SK-N-SH (cell line): ENCODE data around the gene UGGT2. TPM values are rescaled to one million over a fixed set of nuclear protein-coding genes. Genes with fewer than 3 reads are reported as not detected.

Source experiments
- CTCF ChIA-PET: fragments of 300-600, 350-600 bp; formaldehyde crosslinking; extraction: SDS; loops from one replicate; lab custom pipeline; 2021; lab: Yijun Ruan, JAX
- POLR2A ChIA-PET: fragments of 350-600 bp; sonication (Branson Sonifier 250); formaldehyde crosslinking; extraction: SDS; loops from one replicate; lab custom pipeline; 2020; ENCODE audit warnings: antibody characterized with exemption, inconsistent platforms; lab: Yijun Ruan, JAX
- DNase-seq: peaks from one replicate; pipeline ENCODE4 v3.0.0; 2012
- H2AFZ ChIP-seq: fragments of 200-600 bp; sonication (generic); 2 replicates; pipeline ENCODE4 v1.8.1; 2016; ENCODE audit warnings: antibody characterized with exemption, mild to moderate bottlenecking, low read depth
- H3F3A ChIP-seq: fragments of 200-600 bp; sonication (generic); replicated peaks from 2 replicates; pipeline ENCODE3; 2016; ENCODE audit warnings: antibody characterized with exemption, mild to moderate bottlenecking; ENCODE audit not compliant: insufficient read depth
- H3K27ac ChIP-seq, 2 experiments: fragments of 200-500 bp in 1 of 2; fragments of 200-600 bp in 1 of 2; sonication (Bioruptor generic) in 1 of 2; sonication (generic), shearing (Covaris generic) in 1 of 2; 2 replicates each; pipeline versions ENCODE4 v1.5.1 to v1.6.1; 2014 to 2016; ENCODE audit warnings: low read depth in 2 of 2, inconsistent platforms in 1 of 2, low read length in 1 of 2, mild to moderate bottlenecking in 1 of 2, mixed read lengths in 1 of 2
- H3K27me3 ChIP-seq: fragments of 200-600 bp; sonication (generic), shearing (Covaris generic); 2 replicates; pipeline ENCODE4 v1.6.1; 2016; ENCODE audit warnings: mixed run types; ENCODE audit not compliant: insufficient read depth
- H3K36me3 ChIP-seq, 2 experiments: fragments of 200-500 bp in 1 of 2; fragments of 200-600 bp in 1 of 2; sonication (Bioruptor generic) in 1 of 2; sonication (generic) in 1 of 2; replicated peaks in 1 of 2; 2 replicates each; pipeline versions ENCODE3 to v1.5.1; 2014 to 2016; ENCODE audit warnings: low read length in 1 of 2, mild to moderate bottlenecking in 1 of 2; ENCODE audit not compliant: insufficient read depth in 2 of 2, control insufficient read depth in 1 of 2
- H3K4me1 ChIP-seq, 2 experiments: fragments of 200-500 bp in 1 of 2; fragments of 200-600 bp in 1 of 2; sonication (Bioruptor generic) in 1 of 2; sonication (generic), shearing (Covaris generic) in 1 of 2; 2 replicates each; pipeline versions ENCODE4 v1.5.1 to v1.6.1; 2014 to 2016; ENCODE audit warnings: low read depth in 1 of 2, low read length in 1 of 2, mixed run types in 1 of 2; ENCODE audit not compliant: insufficient read depth in 2 of 2, control insufficient read depth in 1 of 2
- H3K4me2 ChIP-seq: fragments of 200-600 bp; sonication (generic), shearing (Covaris generic); 2 replicates; pipeline ENCODE4 v1.6.1; 2017; ENCODE audit warnings: mixed run types
- H3K4me3 ChIP-seq, 2 experiments: fragments of 200-500 bp in 1 of 2; fragments of 200-600 bp in 1 of 2; sonication (Bioruptor generic) in 1 of 2; sonication (generic), shearing (Covaris generic) in 1 of 2; 2 replicates each; pipeline versions ENCODE4 v1.5.1 to v1.8.1; 2014 to 2016; ENCODE audit warnings: low read depth in 2 of 2, inconsistent platforms in 1 of 2, low read length in 1 of 2, mild to moderate bottlenecking in 1 of 2, mixed read lengths in 1 of 2, moderate library complexity in 1 of 2
- H3K79me2 ChIP-seq: fragments of 200-600 bp; sonication (generic); 2 replicates; pipeline ENCODE4 v1.8.1; 2017; ENCODE audit warnings: mild to moderate bottlenecking; ENCODE audit not compliant: insufficient read depth
- H3K9ac ChIP-seq: fragments of 200-600 bp; sonication (generic); 2 replicates; pipeline ENCODE4 v1.6.1; 2017; ENCODE audit warnings: mixed run types
- H3K9me2 ChIP-seq: fragments of 200-600 bp; sonication (generic); 2 replicates; pipeline ENCODE4 v1.6.1; 2017; ENCODE audit warnings: mixed run types
- H3K9me3 ChIP-seq: fragments of 200-600 bp; sonication (generic); 2 replicates; pipeline ENCODE4 v1.6.1; 2017; ENCODE audit warnings: mixed run types, mild to moderate bottlenecking, moderate library complexity
- H4K20me1 ChIP-seq: fragments of 200-600 bp; sonication (generic); 2 replicates; pipeline ENCODE4 v1.6.1; 2017; ENCODE audit warnings: mild to moderate bottlenecking, mixed run types; ENCODE audit not compliant: insufficient read depth
- CHD2 ChIP-seq: fragments of 150-350 bp; IDR thresholded peaks from 2 replicates; pipeline ENCODE4 v1.6.1; 2018; ENCODE audit warnings: low read length; ENCODE audit not compliant: partially characterized antibody
- ELF1 ChIP-seq: IDR thresholded peaks from 2 replicates; pipeline ENCODE4 v1.4.0; 2012
- FOSL2 ChIP-seq: IDR thresholded peaks from 2 replicates; pipeline ENCODE4 v1.4.0; 2012; ENCODE audit warnings: low read depth, mild to moderate bottlenecking, moderate library complexity, borderline replicate concordance
- GABPA ChIP-seq: IDR thresholded peaks from 2 replicates; pipeline ENCODE4 v1.4.0; 2012; ENCODE audit warnings: low read depth, mild to moderate bottlenecking
- GATA2 ChIP-seq: sonication (generic); formaldehyde crosslinking; IDR thresholded peaks from 2 replicates; pipeline ENCODE4 v1.5.0; 2020; ENCODE audit warnings: mild to moderate bottlenecking, missing genetic modification reagents
- JUND ChIP-seq: IDR thresholded peaks from 2 replicates; pipeline ENCODE4 v1.4.0; 2012
- MAX ChIP-seq: IDR thresholded peaks from 2 replicates; pipeline ENCODE4 v1.4.0; 2012; ENCODE audit warnings: low read depth
- NFIC ChIP-seq: IDR thresholded peaks from 2 replicates; pipeline ENCODE4 v1.4.0; 2012; ENCODE audit warnings: borderline replicate concordance
- NRF1 ChIP-seq: IDR thresholded peaks from 2 replicates; pipeline ENCODE4 v1.6.1; 2012; ENCODE audit warnings: low read depth, mild to moderate bottlenecking, low read length
- POLR2AphosphoS5 ChIP-seq: IDR thresholded peaks from 2 replicates; pipeline ENCODE4 v1.6.1; 2012; ENCODE audit warnings: low read depth, low read length
- RAD21 ChIP-seq: IDR thresholded peaks from 2 replicates; pipeline ENCODE4 v1.6.1; 2012; ENCODE audit warnings: mild to moderate bottlenecking, low read length
- RFX5 ChIP-seq: IDR thresholded peaks from 2 replicates; pipeline ENCODE4 v1.6.1; 2012; ENCODE audit warnings: mild to moderate bottlenecking, improper control_type of control experiment, low read length
- SIN3A ChIP-seq: IDR thresholded peaks from 2 replicates; pipeline ENCODE4 v1.6.1; 2012; ENCODE audit warnings: low read depth, mild to moderate bottlenecking, low read length, moderate library complexity, borderline replicate concordance
- SMC3 ChIP-seq: IDR thresholded peaks from 2 replicates; pipeline ENCODE4 v1.6.1; 2012; ENCODE audit warnings: low read depth, low read length, improper control_type of control experiment
- TAF1 ChIP-seq: IDR thresholded peaks from 2 replicates; pipeline ENCODE4 v1.6.1; 2012; ENCODE audit warnings: low read depth, mild to moderate bottlenecking, low read length, moderate library complexity, borderline replicate concordance
- TCF12 ChIP-seq: IDR thresholded peaks from 2 replicates; pipeline ENCODE4 v1.4.0; 2012
- USF2 ChIP-seq: fragments of 150-350 bp; IDR thresholded peaks from 2 replicates; pipeline ENCODE4 v1.6.1; 2017; ENCODE audit warnings: antibody characterized with exemption, low read length, low read depth, borderline replicate concordance
- WGBS: methylation state at CpG from one replicate; pipeline ENCODE4 v1.1.6; 2017; ENCODE audit warnings: low lambda C conversion rate; 5-methylcytosine and 5-hydroxymethylcytosine counted together
- polyA plus RNA-seq, 3 experiments: library from polyadenylated mRNA; depleted of rRNA; stranded (reverse); fragments of >200 nt; gene quantifications; 2 replicates each; pipeline ENCODE4 v1.2.3, GENCODE V29; 2012
- TF ChIP-seq, protein P1 (sequence below): fragments of 200-600 bp; sonication (generic); IDR thresholded peaks from 2 replicates; pipeline ENCODE4 v1.6.1; 2017; ENCODE audit warnings: antibody characterized with exemption, mild to moderate bottlenecking, moderate library complexity

The UGGT2 gene
- polyA plus RNA-seq, 1 of the 3 experiments (the other 2 are of a cell fraction): 13.3 TPM

- TF ChIP-seq POLR2AphosphoS5 (no peak), SMC3 (no peak)
- TF ChIP-seq, protein P1, sequence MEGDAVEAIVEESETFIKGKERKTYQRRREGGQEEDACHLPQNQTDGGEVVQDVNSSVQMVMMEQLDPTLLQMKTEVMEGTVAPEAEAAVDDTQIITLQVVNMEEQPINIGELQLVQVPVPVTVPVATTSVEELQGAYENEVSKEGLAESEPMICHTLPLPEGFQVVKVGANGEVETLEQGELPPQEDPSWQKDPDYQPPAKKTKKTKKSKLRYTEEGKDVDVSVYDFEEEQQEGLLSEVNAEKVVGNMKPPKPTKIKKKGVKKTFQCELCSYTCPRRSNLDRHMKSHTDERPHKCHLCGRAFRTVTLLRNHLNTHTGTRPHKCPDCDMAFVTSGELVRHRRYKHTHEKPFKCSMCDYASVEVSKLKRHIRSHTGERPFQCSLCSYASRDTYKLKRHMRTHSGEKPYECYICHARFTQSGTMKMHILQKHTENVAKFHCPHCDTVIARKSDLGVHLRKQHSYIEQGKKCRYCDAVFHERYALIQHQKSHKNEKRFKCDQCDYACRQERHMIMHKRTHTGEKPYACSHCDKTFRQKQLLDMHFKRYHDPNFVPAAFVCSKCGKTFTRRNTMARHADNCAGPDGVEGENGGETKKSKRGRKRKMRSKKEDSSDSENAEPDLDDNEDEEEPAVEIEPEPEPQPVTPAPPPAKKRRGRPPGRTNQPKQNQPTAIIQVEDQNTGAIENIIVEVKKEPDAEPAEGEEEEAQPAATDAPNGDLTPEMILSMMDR: no peak
Measured at GRCh38 chr13:95957331-95957730, 95.9 kb downstream of the UGGT2 start (continued).

DNA sequence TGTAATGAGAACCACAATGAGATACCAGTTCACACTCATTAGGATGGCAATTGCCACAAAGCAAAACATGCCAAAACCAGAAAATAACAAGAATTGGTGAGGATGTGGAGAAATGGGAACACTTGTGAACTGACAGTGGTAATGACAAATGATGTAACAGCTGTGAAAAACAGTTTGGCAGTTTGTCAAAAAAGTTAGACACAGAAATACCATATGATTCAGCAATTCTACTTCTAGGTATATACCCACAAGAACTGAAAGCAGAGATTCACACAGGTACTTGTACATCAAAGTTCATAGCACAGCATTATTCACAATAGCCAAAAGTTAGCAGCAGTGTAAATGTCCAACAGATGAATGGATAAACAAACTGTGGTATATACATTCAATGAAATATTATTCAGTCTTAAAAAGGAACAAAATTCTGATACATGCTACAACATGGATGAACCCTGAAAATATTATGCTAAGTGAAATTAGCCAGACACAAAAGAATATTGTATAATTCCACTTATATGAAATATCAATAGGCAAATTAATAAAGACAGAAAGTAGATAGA lies 96.5 kb downstream of the UGGT2 start:
- POLR2A ChIA-PET: no interaction called here

GRCh38 chr13:95955719-95956118 lies 97.5 kb downstream of the UGGT2 start:
- no peak overlapping the region for H3K4me3 ChIP-seq
- H4K20me1 ChIP-seq: no peaks in the 10 kb centered on the region
- no peak overlapping the region for H3K27ac ChIP-seq
- H3K36me3 ChIP-seq: peaks cover 7 to 27% of the 10 kb centered on the region in 2 experiments
- POLR2A ChIA-PET: no interaction called here
- no peaks in the 10 kb centered on the region for H3K79me2 ChIP-seq
- H3K9me2 ChIP-seq: no peaks in the 10 kb centered on the region
- CTCF ChIA-PET: interaction anchor here (0.6 kb wide), 1 partner anchor 950 kb away, joined by 3 read pairs; no protein-coding TSS in a partner anchor
- H3K4me1 ChIP-seq: no peaks in the 10 kb centered on the region
- H3K4me2 ChIP-seq: no peak overlapping the region
- no peak for DNase-seq
- TF ChIP-seq JUND (no peak), SIN3A (no peak), FOSL2 (no peak), TCF12 (no peak)
- no peaks in the 10 kb centered on the region for H3F3A ChIP-seq
- H3K9me3 ChIP-seq: no peaks in the 10 kb centered on the region
- H3K27me3 ChIP-seq: no peaks in the 10 kb centered on the region
- 90% methylated on average over 3 of the region's 3 CpGs for WGBS
- H3K9ac ChIP-seq: no peak overlapping the region
- no peak overlapping the region for H2AFZ ChIP-seq

More for the DNA sequence above, 96.5 kb downstream of the UGGT2 start:
- H3K4me2 ChIP-seq: no peak overlapping the region
- no peaks in the 10 kb centered on the region for H3K4me1 ChIP-seq
- H3K9ac ChIP-seq: no peak overlapping the region
- no peaks in the 10 kb centered on the region for H3K9me2 ChIP-seq
- H3K27me3 ChIP-seq: no peaks in the 10 kb centered on the region
- H3K79me2 ChIP-seq: no peaks in the 10 kb centered on the region
- no peak overlapping the region for H3K4me3 ChIP-seq
- H2AFZ ChIP-seq: no peak overlapping the region
- H3F3A ChIP-seq: no peaks in the 10 kb centered on the region
- peaks cover 4% of the 10 kb centered on the region; the same call in 1 of the 2 replicates for H3K9me3 ChIP-seq
- no peaks in the 10 kb centered on the region for H4K20me1 ChIP-seq
- CTCF ChIA-PET: interaction anchor here (1.0 kb wide), 1 partner anchor 11 kb away, joined by 3 read pairs; no protein-coding TSS in a partner anchor
- TF ChIP-seq RFX5 (no peak), ELF1 (no peak), GABPA (no peak), USF2 (no peak), MAX (no peak), NFIC (no peak), GATA2 (CRISPR knock-in tag) (no peak), RAD21 (no peak), NRF1 (no peak), TAF1 (no peak), CHD2 (no peak), JUND (no peak), TCF12 (no peak)
- H3K36me3 ChIP-seq: peaks cover 2 to 37% of the 10 kb centered on the region in 2 experiments
- DNase-seq: no peak
- no peak overlapping the region for H3K27ac ChIP-seq
